GM20000 (cell line): ENCODE data around the gene CSAD.

Experiments
- DNase-seq: peaks from one replicate; pipeline ENCODE4 v3.0.0; 2012; ENCODE audit warnings: low spot score
- TF ChIP-seq, protein P1 (sequence below): IDR thresholded peaks from 2 replicates; pipeline ENCODE4 v1.5.1; 2012; ENCODE audit warnings: mild to moderate bottlenecking, control low read depth; ENCODE audit errors: extremely low read depth, missing control alignments

Gene CSAD

GRCh38 chr12:53201639-53202038 is 20.9 kb upstream of the CSAD start:
- TF ChIP-seq, protein P1, sequence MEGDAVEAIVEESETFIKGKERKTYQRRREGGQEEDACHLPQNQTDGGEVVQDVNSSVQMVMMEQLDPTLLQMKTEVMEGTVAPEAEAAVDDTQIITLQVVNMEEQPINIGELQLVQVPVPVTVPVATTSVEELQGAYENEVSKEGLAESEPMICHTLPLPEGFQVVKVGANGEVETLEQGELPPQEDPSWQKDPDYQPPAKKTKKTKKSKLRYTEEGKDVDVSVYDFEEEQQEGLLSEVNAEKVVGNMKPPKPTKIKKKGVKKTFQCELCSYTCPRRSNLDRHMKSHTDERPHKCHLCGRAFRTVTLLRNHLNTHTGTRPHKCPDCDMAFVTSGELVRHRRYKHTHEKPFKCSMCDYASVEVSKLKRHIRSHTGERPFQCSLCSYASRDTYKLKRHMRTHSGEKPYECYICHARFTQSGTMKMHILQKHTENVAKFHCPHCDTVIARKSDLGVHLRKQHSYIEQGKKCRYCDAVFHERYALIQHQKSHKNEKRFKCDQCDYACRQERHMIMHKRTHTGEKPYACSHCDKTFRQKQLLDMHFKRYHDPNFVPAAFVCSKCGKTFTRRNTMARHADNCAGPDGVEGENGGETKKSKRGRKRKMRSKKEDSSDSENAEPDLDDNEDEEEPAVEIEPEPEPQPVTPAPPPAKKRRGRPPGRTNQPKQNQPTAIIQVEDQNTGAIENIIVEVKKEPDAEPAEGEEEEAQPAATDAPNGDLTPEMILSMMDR = no peak
- DNase-seq = no peak

- no peak for DNase-seq
- TF ChIP-seq, protein P1 = no peak
Observed at GRCh38 chr12:53201177-53201541, 20.4 kb upstream of the CSAD start.

GRCh38 chr12:53200458-53201176 is 19.9 kb upstream of the CSAD start:
- peak; percentile 72 for DNase-seq
- TF ChIP-seq, protein P1 = no peak

GRCh38 chr12:53200107-53200457 is 19.4 kb upstream of the CSAD start:
- DNase-seq = no peak
- TF ChIP-seq, protein P1 = no peak

DNA sequence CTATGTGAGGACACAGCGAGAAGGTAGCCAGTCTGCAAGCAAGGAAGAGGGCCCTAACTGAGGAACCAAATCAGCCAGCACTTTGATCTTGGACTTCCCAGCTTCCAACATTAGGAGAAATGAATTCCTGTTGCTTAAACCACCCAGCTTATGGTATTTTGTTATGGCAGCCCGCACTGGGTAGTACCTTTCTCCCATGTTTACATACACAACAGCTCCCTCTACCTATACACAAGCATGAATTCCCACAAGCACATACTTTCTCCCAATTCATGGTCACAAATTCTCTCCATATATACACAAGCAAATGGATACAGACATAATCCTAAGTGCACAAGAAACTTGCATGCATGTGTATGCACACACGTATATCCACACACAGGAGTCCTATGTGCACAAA is 19.0 kb upstream of the CSAD start:
- TF ChIP-seq, protein P1 = no peak
- no peak for DNase-seq

GRCh38 chr12:53198486-53199110 is 17.9 kb upstream of the CSAD start:
- DNase-seq = no peak
- TF ChIP-seq, protein P1 = no peak

DNA sequence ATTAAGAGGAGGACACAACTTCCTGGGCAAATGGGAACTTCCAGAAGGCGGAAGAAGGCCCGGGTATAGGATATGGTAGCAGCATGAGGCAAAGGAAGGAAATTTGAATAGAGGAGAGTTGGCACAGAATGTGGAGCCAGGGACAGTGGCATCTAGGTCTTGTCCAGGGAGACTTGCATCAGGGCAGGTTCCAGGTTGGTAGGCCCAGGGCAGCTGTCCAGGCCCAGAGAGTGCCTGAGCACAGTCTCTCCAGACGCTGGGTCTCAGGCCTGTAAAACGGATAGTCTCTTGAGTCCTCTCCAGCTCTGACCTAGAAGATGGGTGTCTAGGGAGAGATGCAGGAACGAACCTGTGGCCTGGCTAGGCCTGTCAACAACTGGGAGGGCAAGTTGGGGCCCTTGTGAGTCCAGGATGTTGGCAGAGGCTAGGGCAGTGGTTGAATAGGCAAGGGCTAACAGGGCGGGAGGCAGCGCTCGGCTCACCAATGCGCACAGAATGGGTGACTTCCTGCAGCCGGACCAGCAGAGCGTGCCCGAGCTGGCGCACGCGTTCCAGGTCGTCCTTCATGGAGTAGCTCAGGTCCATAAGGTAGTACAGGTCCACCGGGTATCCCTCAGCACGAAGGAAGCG is 16.4 kb upstream of the CSAD start:
- DNase-seq = no peak
- TF ChIP-seq, protein P1 = no peak
